Suprapubic skin (tissue), 4 donors: ENCODE data around the gene NFIA.

Experiments
- CTCF ChIP-seq, 2 donors: fragments of 200-600 bp in 1 of 2; fragments of 450-650 bp in 1 of 2; sonication (generic) in 1 of 2; IDR thresholded peaks; one replicate each; pipeline ENCODE4 v1.5.1; 2016 to 2019; ENCODE audit warnings: antibody characterized with exemption in 2 of 2, mild to moderate bottlenecking in 1 of 2, moderate library complexity in 1 of 2
- POLR2A ChIP-seq, 2 donors: fragments of 450-650 bp; IDR thresholded peaks; one replicate each; pipeline ENCODE4 v1.6.1; 2017; ENCODE audit warnings: antibody characterized with exemption in 2 of 2, mild to moderate bottlenecking in 2 of 2, moderate library complexity in 2 of 2
- POLR2AphosphoS5 ChIP-seq, 3 donors: sonication (generic); formaldehyde crosslinking; IDR thresholded peaks; one replicate each; pipeline ENCODE4 v1.6.1; 2017; ENCODE audit warnings: antibody characterized with exemption in 3 of 3

- TF ChIP-seq CTCF (IDR thresholded peaks at IDR 0.05) (no peak), POLR2AphosphoS5 (IDR thresholded peaks at IDR 0.05) (no peak), POLR2A (IDR thresholded peaks at IDR 0.05) (no peak)
Measured at GRCh38 chr1:61102621-61103020, 20.3 kb downstream of the NFIA start.
